WTC11 (cell line): ENCODE data around the gene TRPC4AP. TPM values are rescaled to one million over a fixed set of nuclear protein-coding genes. Genes with fewer than 3 reads are reported as not detected.

Experiments
- ATAC-seq: fragments of 200-7000 bp; cut with Tn5 transposase; 2 replicates; pipeline ENCODE4 v1.10.0; 2021; ENCODE audit warnings: mild to moderate bottlenecking, moderate library complexity
- CTCF ChIA-PET: fragments of 300-600 bp; sonication (Branson Sonifier 250); formaldehyde crosslinking; loops from one replicate; lab custom pipeline; 2021; ENCODE audit warnings: antibody characterized with exemption; lab: Charles Lee
- POLR2A ChIA-PET: fragments of 350-600 bp; sonication (Branson Sonifier 250); formaldehyde crosslinking; loops from one replicate; lab custom pipeline; 2021; ENCODE audit warnings: antibody characterized with exemption; lab: Charles Lee
- DNase-seq: peaks from one replicate; pipeline ENCODE4 v3.0.0; 2021; ENCODE audit warnings: low spot score
- H3K27ac Mint-ChIP-seq: 2 replicates; pipeline ENCODE4 v1.8.0; 2021; ENCODE audit warnings: mixed read lengths
- H3K27me3 Mint-ChIP-seq: 2 replicates; pipeline ENCODE4 v1.8.0; 2021; ENCODE audit warnings: low read depth, mild to moderate bottlenecking, moderate library complexity, mixed read lengths
- H3K36me3 Mint-ChIP-seq: 2 replicates; pipeline ENCODE4 v1.8.0; 2021; ENCODE audit warnings: mixed read lengths
- H3K4me1 Mint-ChIP-seq: 2 replicates; pipeline ENCODE4 v1.8.0; 2022; ENCODE audit warnings: mixed read lengths
- H3K4me3 Mint-ChIP-seq: 2 replicates; pipeline ENCODE4 v1.8.0; 2021; ENCODE audit warnings: mild to moderate bottlenecking, moderate library complexity, mixed read lengths
- H3K9me3 Mint-ChIP-seq: 2 replicates; pipeline ENCODE4 v1.8.0; 2021; ENCODE audit warnings: mixed read lengths
- CREB1 ChIP-seq: sonication (generic); formaldehyde crosslinking; IDR thresholded peaks from 2 replicates; pipeline ENCODE4 v1.8.0; 2023; ENCODE audit warnings: mild to moderate bottlenecking, missing genetic modification reagents
- ELF4 ChIP-seq: sonication (generic); formaldehyde crosslinking; IDR thresholded peaks from 2 replicates; pipeline ENCODE4 v1.8.1; 2022; ENCODE audit warnings: low read depth, mild to moderate bottlenecking, moderate library complexity, missing genetic modification reagents
- FOXJ3 ChIP-seq: sonication (generic); formaldehyde crosslinking; IDR thresholded peaks from 2 replicates; pipeline ENCODE4 v1.9.0; 2021; ENCODE audit warnings: missing genetic modification reagents, mild to moderate bottlenecking, borderline replicate concordance
- MYBL2 ChIP-seq: sonication (generic); formaldehyde crosslinking; IDR thresholded peaks from 2 replicates; pipeline ENCODE4 v1.8.1; 2023; ENCODE audit warnings: mild to moderate bottlenecking, moderate library complexity, missing genetic modification reagents
- NFYB ChIP-seq: sonication (generic); formaldehyde crosslinking; conservative IDR thresholded peaks from 2 replicates; pipeline ENCODE4 v1.8.0; 2022; ENCODE audit warnings: low read depth, missing genetic modification reagents
- NR3C1 ChIP-seq: sonication (generic); formaldehyde crosslinking; conservative IDR thresholded peaks from 2 replicates; pipeline ENCODE4 v1.8.1; 2023; ENCODE audit warnings: low read depth, mild to moderate bottlenecking, missing genetic modification reagents
- RORB ChIP-seq: fragments of 250-450 bp; sonication (Bioruptor Pico); IDR thresholded peaks from 2 replicates; pipeline ENCODE4 v1.9.0; 2021; ENCODE audit warnings: mild to moderate bottlenecking
- SP1 ChIP-seq: sonication (generic); formaldehyde crosslinking; conservative IDR thresholded peaks from 2 replicates; pipeline ENCODE4 v1.8.1; 2022; ENCODE audit warnings: missing genetic modification reagents
- TEAD1 ChIP-seq: sonication (generic); formaldehyde crosslinking; IDR thresholded peaks from 2 replicates; pipeline ENCODE4 v1.8.0; 2022; ENCODE audit warnings: mild to moderate bottlenecking, missing genetic modification reagents
- TEAD4 ChIP-seq: sonication (generic); formaldehyde crosslinking; IDR thresholded peaks from 2 replicates; pipeline ENCODE4 v1.8.0; 2022; ENCODE audit warnings: mild to moderate bottlenecking, missing genetic modification reagents
- TP53 ChIP-seq: sonication (generic); formaldehyde crosslinking; IDR thresholded peaks from 2 replicates; pipeline ENCODE4 v1.8.1; 2023; ENCODE audit warnings: mild to moderate bottlenecking, missing genetic modification reagents
- ZNF317 ChIP-seq: sonication (generic); formaldehyde crosslinking; IDR thresholded peaks from 2 replicates; pipeline ENCODE4 v1.8.1; 2023; ENCODE audit warnings: low read depth, mild to moderate bottlenecking, moderate library complexity, missing genetic modification reagents, borderline replicate concordance
- ZNF396 ChIP-seq: fragments of 250-450 bp; sonication (Bioruptor Pico); IDR thresholded peaks from 2 replicates; pipeline ENCODE4 v1.8.0; 2021; ENCODE audit warnings: mild to moderate bottlenecking, moderate library complexity, borderline replicate concordance
- total RNA-seq: library from RNA; stranded (reverse); gene quantifications from 3 replicates; pipeline ENCODE4 v1.2.3, GENCODE V29; 2021
- TF ChIP-seq, protein P1 (sequence below): sonication (generic); formaldehyde crosslinking; IDR thresholded peaks from 2 replicates; pipeline ENCODE4 v1.8.1; 2023; ENCODE audit warnings: mild to moderate bottlenecking, missing genetic modification reagents, moderate library complexity
- TF ChIP-seq, protein P2 (sequence below): sonication (generic); formaldehyde crosslinking; conservative IDR thresholded peaks from 2 replicates; pipeline ENCODE4 v1.8.1; 2023; ENCODE audit warnings: mild to moderate bottlenecking, low read depth, missing genetic modification reagents, moderate library complexity
- TF ChIP-seq, protein P3 (sequence below): sonication (generic); formaldehyde crosslinking; IDR thresholded peaks from 2 replicates; pipeline ENCODE4 v1.8.0; 2022; ENCODE audit warnings: missing genetic modification reagents
- TF ChIP-seq, protein P4 (sequence below): sonication (generic); formaldehyde crosslinking; IDR thresholded peaks from 2 replicates; pipeline ENCODE4 v1.8.1; 2022; ENCODE audit warnings: mild to moderate bottlenecking, missing genetic modification reagents, moderate library complexity, borderline replicate concordance
- TF ChIP-seq, protein P5 (sequence below): sonication (generic); formaldehyde crosslinking; IDR thresholded peaks from 2 replicates; pipeline ENCODE4 v1.8.1; 2023; ENCODE audit warnings: mild to moderate bottlenecking, missing genetic modification reagents, moderate library complexity

The TRPC4AP gene
- total RNA-seq, 1 experiment from 2014 or later, result 73.8 TPM

DNA sequence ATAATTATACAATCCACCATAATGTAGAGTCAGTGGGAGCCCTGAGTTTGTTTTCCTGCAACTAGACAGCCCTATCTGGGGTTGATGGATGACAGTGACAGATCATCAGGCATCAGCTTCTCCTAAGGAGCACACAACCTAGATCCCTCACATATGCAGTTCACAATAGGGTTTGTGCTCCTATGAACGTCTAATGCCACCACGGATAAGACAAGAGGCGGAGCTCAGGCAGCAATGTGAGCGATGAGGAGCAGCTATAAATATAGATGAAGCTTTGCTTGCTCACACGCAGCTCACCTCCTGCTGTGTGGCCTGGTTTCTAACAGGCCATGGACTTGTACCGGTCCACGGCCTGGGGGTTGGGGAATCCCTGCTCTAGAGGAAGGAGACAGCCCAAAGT is 28.6 kb upstream of the TRPC4AP start:
- CTCF ChIA-PET, result interaction anchor here (0.7 kb wide), 1 partner anchor 343 kb away, joined by 4 read pairs; no protein-coding TSS in a partner anchor
- TF ChIP-seq TEAD1 (CRISPR knock-in tag) (no peak), CREB1 (CRISPR knock-in tag) (no peak), ELF4 (CRISPR knock-in tag) (no peak), ZNF396 (CRISPR knock-in tag) (no peak), RORB (CRISPR knock-in tag) (no peak), TEAD4 (CRISPR knock-in tag) (no peak), TP53 (CRISPR knock-in tag) (no peak), SP1 (CRISPR knock-in tag) (no peak), NFYB (no peak)
- TF ChIP-seq, protein P1, sequence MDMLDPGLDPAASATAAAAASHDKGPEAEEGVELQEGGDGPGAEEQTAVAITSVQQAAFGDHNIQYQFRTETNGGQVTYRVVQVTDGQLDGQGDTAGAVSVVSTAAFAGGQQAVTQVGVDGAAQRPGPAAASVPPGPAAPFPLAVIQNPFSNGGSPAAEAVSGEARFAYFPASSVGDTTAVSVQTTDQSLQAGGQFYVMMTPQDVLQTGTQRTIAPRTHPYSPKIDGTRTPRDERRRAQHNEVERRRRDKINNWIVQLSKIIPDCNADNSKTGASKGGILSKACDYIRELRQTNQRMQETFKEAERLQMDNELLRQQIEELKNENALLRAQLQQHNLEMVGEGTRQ, result no peak
- TF ChIP-seq, protein P2, sequence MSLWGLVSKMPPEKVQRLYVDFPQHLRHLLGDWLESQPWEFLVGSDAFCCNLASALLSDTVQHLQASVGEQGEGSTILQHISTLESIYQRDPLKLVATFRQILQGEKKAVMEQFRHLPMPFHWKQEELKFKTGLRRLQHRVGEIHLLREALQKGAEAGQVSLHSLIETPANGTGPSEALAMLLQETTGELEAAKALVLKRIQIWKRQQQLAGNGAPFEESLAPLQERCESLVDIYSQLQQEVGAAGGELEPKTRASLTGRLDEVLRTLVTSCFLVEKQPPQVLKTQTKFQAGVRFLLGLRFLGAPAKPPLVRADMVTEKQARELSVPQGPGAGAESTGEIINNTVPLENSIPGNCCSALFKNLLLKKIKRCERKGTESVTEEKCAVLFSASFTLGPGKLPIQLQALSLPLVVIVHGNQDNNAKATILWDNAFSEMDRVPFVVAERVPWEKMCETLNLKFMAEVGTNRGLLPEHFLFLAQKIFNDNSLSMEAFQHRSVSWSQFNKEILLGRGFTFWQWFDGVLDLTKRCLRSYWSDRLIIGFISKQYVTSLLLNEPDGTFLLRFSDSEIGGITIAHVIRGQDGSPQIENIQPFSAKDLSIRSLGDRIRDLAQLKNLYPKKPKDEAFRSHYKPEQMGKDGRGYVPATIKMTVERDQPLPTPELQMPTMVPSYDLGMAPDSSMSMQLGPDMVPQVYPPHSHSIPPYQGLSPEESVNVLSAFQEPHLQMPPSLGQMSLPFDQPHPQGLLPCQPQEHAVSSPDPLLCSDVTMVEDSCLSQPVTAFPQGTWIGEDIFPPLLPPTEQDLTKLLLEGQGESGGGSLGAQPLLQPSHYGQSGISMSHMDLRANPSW, result no peak
- TF ChIP-seq, protein P3, sequence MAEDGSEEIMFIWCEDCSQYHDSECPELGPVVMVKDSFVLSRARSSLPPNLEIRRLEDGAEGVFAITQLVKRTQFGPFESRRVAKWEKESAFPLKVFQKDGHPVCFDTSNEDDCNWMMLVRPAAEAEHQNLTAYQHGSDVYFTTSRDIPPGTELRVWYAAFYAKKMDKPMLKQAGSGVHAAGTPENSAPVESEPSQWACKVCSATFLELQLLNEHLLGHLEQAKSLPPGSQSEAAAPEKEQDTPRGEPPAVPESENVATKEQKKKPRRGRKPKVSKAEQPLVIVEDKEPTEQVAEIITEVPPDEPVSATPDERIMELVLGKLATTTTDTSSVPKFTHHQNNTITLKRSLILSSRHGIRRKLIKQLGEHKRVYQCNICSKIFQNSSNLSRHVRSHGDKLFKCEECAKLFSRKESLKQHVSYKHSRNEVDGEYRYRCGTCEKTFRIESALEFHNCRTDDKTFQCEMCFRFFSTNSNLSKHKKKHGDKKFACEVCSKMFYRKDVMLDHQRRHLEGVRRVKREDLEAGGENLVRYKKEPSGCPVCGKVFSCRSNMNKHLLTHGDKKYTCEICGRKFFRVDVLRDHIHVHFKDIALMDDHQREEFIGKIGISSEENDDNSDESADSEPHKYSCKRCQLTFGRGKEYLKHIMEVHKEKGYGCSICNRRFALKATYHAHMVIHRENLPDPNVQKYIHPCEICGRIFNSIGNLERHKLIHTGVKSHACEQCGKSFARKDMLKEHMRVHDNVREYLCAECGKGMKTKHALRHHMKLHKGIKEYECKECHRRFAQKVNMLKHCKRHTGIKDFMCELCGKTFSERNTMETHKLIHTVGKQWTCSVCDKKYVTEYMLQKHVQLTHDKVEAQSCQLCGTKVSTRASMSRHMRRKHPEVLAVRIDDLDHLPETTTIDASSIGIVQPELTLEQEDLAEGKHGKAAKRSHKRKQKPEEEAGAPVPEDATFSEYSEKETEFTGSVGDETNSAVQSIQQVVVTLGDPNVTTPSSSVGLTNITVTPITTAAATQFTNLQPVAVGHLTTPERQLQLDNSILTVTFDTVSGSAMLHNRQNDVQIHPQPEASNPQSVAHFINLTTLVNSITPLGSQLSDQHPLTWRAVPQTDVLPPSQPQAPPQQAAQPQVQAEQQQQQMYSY (CRISPR knock-in tag), result no peak
- H3K4me3 Mint-ChIP-seq, result no peak overlapping the region
- no peak overlapping the region for H3K27ac Mint-ChIP-seq
- ATAC-seq (no peak), DNase-seq (no peak)
- H3K4me1 Mint-ChIP-seq, result no peaks in the 10 kb centered on the region
- peaks cover 45% of the 10 kb centered on the region for H3K36me3 Mint-ChIP-seq
- POLR2A ChIA-PET, result interaction anchor here (0.6 kb wide), 1 partner anchor 132 kb away, joined by 6 read pairs; no protein-coding TSS in a partner anchor
- no peaks in the 10 kb centered on the region for H3K27me3 Mint-ChIP-seq
- H3K9me3 Mint-ChIP-seq, result no peaks in the 10 kb centered on the region

DNA sequence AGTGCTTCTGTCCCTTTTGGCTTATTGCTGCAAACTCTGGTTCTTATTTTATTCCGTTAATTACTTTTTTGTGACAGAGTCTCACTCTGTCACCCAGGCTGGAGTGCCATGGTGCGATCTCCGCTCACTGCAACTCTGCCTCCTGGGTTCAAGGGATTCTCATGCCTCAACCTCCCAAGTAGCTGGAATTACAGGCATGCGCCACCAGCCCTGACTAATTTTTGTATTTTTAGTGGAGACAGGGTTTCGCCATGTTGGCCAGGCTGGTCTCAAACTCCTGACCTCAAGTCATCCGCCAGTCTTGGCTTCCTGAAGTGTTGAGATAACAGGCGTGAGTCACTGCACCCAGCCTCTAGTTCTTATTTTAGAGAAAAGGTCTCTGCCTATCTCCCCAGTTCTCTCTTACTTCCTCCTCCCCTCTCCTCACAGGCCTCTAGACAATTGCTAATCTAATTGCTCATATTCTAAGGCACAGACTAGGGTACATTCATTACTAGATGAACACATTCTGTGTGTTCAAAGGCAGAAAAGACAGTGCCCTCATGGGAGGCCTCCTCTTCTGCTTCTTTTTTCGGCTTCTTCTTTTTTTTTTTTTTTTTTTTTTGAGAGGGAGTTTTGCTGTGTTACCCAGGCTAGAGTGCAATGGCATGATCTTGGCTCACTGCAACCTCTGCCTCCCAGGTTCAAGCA is 27.6 kb upstream of the TRPC4AP start:
- no peak for DNase-seq
- peaks cover 46% of the 10 kb centered on the region for H3K36me3 Mint-ChIP-seq
- ChIA-PET POLR2A (no interaction called here), CTCF (interaction anchor here (0.7 to 1.1 kb wide), 2 partner anchors 24 to 344 kb away, joined by 4 read pairs; no protein-coding TSS in a partner anchor)
- H3K27ac Mint-ChIP-seq, result no peak overlapping the region
- TF ChIP-seq, protein P4, sequence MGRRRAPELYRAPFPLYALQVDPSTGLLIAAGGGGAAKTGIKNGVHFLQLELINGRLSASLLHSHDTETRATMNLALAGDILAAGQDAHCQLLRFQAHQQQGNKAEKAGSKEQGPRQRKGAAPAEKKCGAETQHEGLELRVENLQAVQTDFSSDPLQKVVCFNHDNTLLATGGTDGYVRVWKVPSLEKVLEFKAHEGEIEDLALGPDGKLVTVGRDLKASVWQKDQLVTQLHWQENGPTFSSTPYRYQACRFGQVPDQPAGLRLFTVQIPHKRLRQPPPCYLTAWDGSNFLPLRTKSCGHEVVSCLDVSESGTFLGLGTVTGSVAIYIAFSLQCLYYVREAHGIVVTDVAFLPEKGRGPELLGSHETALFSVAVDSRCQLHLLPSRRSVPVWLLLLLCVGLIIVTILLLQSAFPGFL (CRISPR knock-in tag), result no peak
- no peak for TF ChIP-seq MYBL2
- no peak for TF ChIP-seq ZNF317 (CRISPR knock-in tag)
- TF ChIP-seq FOXJ3, result no peak
- no peak for TF ChIP-seq NR3C1 (CRISPR knock-in tag)
- TF ChIP-seq, protein P5, sequence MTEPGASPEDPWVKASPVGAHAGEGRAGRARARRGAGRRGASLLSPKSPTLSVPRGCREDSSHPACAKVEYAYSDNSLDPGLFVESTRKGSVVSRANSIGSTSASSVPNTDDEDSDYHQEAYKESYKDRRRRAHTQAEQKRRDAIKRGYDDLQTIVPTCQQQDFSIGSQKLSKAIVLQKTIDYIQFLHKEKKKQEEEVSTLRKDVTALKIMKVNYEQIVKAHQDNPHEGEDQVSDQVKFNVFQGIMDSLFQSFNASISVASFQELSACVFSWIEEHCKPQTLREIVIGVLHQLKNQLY (CRISPR knock-in tag), result no peak
- H3K27me3 Mint-ChIP-seq, result no peaks in the 10 kb centered on the region
- no peak overlapping the region for H3K4me3 Mint-ChIP-seq
- no peak for ATAC-seq
- no peaks in the 10 kb centered on the region for H3K4me1 Mint-ChIP-seq
- H3K9me3 Mint-ChIP-seq, result no peaks in the 10 kb centered on the region
